Endothelial cell (in vitro differentiated cells): ENCODE data around the gene TMEM178B. TPM values are rescaled to one million over a fixed set of nuclear protein-coding genes. Genes with fewer than 3 reads are reported as not detected.

ENCODE experiments used
- DNase-seq: peaks from one replicate; pipeline ENCODE4 v3.0.0; 2021; ENCODE audit warnings: low spot score
- H3K27ac Mint-ChIP-seq: one replicate; pipeline ENCODE4 v1.8.0; 2021; ENCODE audit warnings: mixed read lengths, inconsistent platforms; ENCODE audit not compliant: unreplicated experiment
- H3K27me3 Mint-ChIP-seq: one replicate; pipeline ENCODE4 v1.8.0; 2021; ENCODE audit warnings: mild to moderate bottlenecking, moderate library complexity, mixed read lengths, inconsistent platforms; ENCODE audit not compliant: unreplicated experiment
- H3K36me3 Mint-ChIP-seq: one replicate; pipeline ENCODE4 v1.8.0; 2021; ENCODE audit warnings: mild to moderate bottlenecking, low read depth, mixed read lengths, inconsistent platforms; ENCODE audit not compliant: unreplicated experiment
- H3K4me1 Mint-ChIP-seq: one replicate; pipeline ENCODE4 v1.8.0; 2021; ENCODE audit warnings: mild to moderate bottlenecking, mixed read lengths, inconsistent platforms; ENCODE audit not compliant: unreplicated experiment
- H3K4me3 Mint-ChIP-seq: one replicate; pipeline ENCODE4 v1.8.0; 2021; ENCODE audit warnings: mild to moderate bottlenecking, mixed read lengths, inconsistent platforms; ENCODE audit not compliant: unreplicated experiment
- H3K9me3 Mint-ChIP-seq: one replicate; pipeline ENCODE4 v1.8.0; 2021; ENCODE audit warnings: mixed read lengths, inconsistent platforms; ENCODE audit not compliant: unreplicated experiment
- CTCF ChIP-seq: fragments of 200-600 bp; sonication (generic); IDR thresholded peaks from one replicate; pipeline ENCODE4 v1.5.0; 2021; ENCODE audit warnings: antibody characterized with exemption; ENCODE audit not compliant: unreplicated experiment
- total RNA-seq: library from RNA; stranded (reverse); fragmentation: NEBNext Ultra II Directional; extraction: Animal tissue kit (Norgen Biotek cat#: 25700); gene quantifications from one replicate; pipeline ENCODE4 v1.2.1, GENCODE V29; 2021; ENCODE audit not compliant: unreplicated experiment

Gene TMEM178B
- total RNA-seq, 1 donor from 2014 or later: 0.28 TPM

GRCh38 chr7:141122736-141123135 is 48.9 kb downstream of the TMEM178B start:
- no peak for TF ChIP-seq CTCF
- no peak for DNase-seq
- Mint-ChIP-seq H3K9me3 (no peaks in the 10 kb centered on the region), H3K36me3 (no peaks in the 10 kb centered on the region), H3K4me1 (peaks cover 4% of the 10 kb centered on the region), H3K4me3 (no peak overlapping the region), H3K27ac (no peak overlapping the region), H3K27me3 (no peaks in the 10 kb centered on the region)

GRCh38 chr7:141123522-141123921 is 49.7 kb downstream of the TMEM178B start:
- no peak overlapping the region for H3K27ac Mint-ChIP-seq
- no peak for DNase-seq
- no peaks in the 10 kb centered on the region for H3K9me3 Mint-ChIP-seq
- H3K4me1 Mint-ChIP-seq: peaks cover 7% of the 10 kb centered on the region
- no peaks in the 10 kb centered on the region for H3K36me3 Mint-ChIP-seq
- no peaks in the 10 kb centered on the region for H3K27me3 Mint-ChIP-seq
- no peak for TF ChIP-seq CTCF
- no peak overlapping the region for H3K4me3 Mint-ChIP-seq

GRCh38 chr7:141126107-141126506 is 52.2 kb downstream of the TMEM178B start:
- Mint-ChIP-seq H3K9me3 (no peaks in the 10 kb centered on the region), H3K27ac (no peak overlapping the region), H3K27me3 (no peaks in the 10 kb centered on the region), H3K36me3 (no peaks in the 10 kb centered on the region), H3K4me3 (no peak overlapping the region), H3K4me1 (peaks cover 18% of the 10 kb centered on the region)
- TF ChIP-seq CTCF: no peak
- DNase-seq: no peak

- DNase-seq: no peak
- Mint-ChIP-seq H3K4me1 (peaks cover 14% of the 10 kb centered on the region), H3K27ac (no peak overlapping the region), H3K36me3 (no peaks in the 10 kb centered on the region), H3K27me3 (no peaks in the 10 kb centered on the region), H3K9me3 (no peaks in the 10 kb centered on the region), H3K4me3 (no peak overlapping the region)
- no peak for TF ChIP-seq CTCF
Measured at GRCh38 chr7:141128506-141128905, 54.6 kb downstream of the TMEM178B start.

- no peak for DNase-seq
- H3K27me3 Mint-ChIP-seq: no peaks in the 10 kb centered on the region
- H3K36me3 Mint-ChIP-seq: no peaks in the 10 kb centered on the region
- H3K27ac Mint-ChIP-seq: no peak overlapping the region
- H3K9me3 Mint-ChIP-seq: no peaks in the 10 kb centered on the region
- H3K4me3 Mint-ChIP-seq: no peak overlapping the region
- TF ChIP-seq CTCF: no peak
- peaks cover 14% of the 10 kb centered on the region for H3K4me1 Mint-ChIP-seq
Measured at GRCh38 chr7:141128931-141129330, 55.1 kb downstream of the TMEM178B start.
